HepG2 (cell line): Measurements from ENCODE around the gene NRIP2. TPM values are rescaled to one million over a fixed set of nuclear protein-coding genes. Genes with fewer than 3 reads are reported as not detected.
A peak's percentile ranks its signal among the peaks of the same experiment; 100 is the strongest.

Experiments
- ATAC-seq: fragments of 200-7000 bp; cut with Tn5 transposase; 3 replicates; pipeline ENCODE4 v1.9.1; 2020; ENCODE audit warnings: mild to moderate bottlenecking, moderate library complexity
- BruUV-seq: library from RNA; stranded (reverse); fragments of 400-500 nt; replicated peaks from 2 replicates; lab custom pipeline; 2021; lab: Mats Ljungman, UMichigan
- CTCF ChIA-PET: fragments of 300-600 bp; formaldehyde crosslinking; extraction: SDS; loops from one replicate; lab custom pipeline; 2021; ENCODE audit warnings: low total read pairs, inconsistent platforms, low intra/inter-chr PET ratio; lab: Yijun Ruan, JAX
- POLR2A ChIA-PET: fragments of 350-600 bp; sonication (Branson Sonifier 250); formaldehyde crosslinking; loops from one replicate; lab custom pipeline; 2020; ENCODE audit warnings: antibody characterized with exemption, inconsistent platforms; lab: Yijun Ruan, JAX
- DNase-seq: peaks from one replicate; pipeline ENCODE4 v3.0.0-alpha.2; 2015; ENCODE audit warnings: low spot score
- FAIRE-seq: peaks from 3 replicates; lab custom pipeline; 2011; peaks lifted over from hg19 to GRCh38; lab: Jason Lieb, UNC
- H2AFZ ChIP-seq: one replicate; pipeline ENCODE4 v1.6.1; 2011; ENCODE audit warnings: low read length, inconsistent platforms
- H3K27ac ChIP-seq: fragments of 300-600 bp; 3 replicates; pipeline ENCODE4 v1.8.0; 2011; ENCODE audit warnings: mixed run types, mild to moderate bottlenecking, mixed read lengths, low read length, inconsistent platforms; ENCODE audit not compliant: insufficient read depth; ENCODE audit errors: extremely low read length
- H3K27me3 ChIP-seq, 2 experiments: fragments of 200-600 bp in 1 of 2; 2 replicates in 1 of 2; 3 replicates in 1 of 2; pipeline versions ENCODE4 v1.6.0 to v1.8.0; 2011; ENCODE audit warnings: low read length in 2 of 2, mild to moderate bottlenecking in 2 of 2, moderate library complexity in 2 of 2, inconsistent platforms in 1 of 2; ENCODE audit not compliant: insufficient read depth in 2 of 2, control insufficient read depth in 1 of 2
- H3K36me3 ChIP-seq, 2 experiments: fragments of 200-600 bp in 1 of 2; replicated peaks in 1 of 2; 2 replicates in 1 of 2; 3 replicates in 1 of 2; pipeline versions ENCODE4 v1.5.1 to v1.8.0; 2011; ENCODE audit warnings: low read length in 2 of 2, inconsistent platforms in 1 of 2; ENCODE audit not compliant: insufficient read depth in 2 of 2, control insufficient read depth in 1 of 2
- H3K4me1 ChIP-seq: 2 replicates; pipeline ENCODE4 v1.5.1; 2012; ENCODE audit warnings: low read length, inconsistent platforms; ENCODE audit not compliant: insufficient read depth
- H3K4me2 ChIP-seq: 2 replicates; pipeline ENCODE4 v1.6.0; 2011; ENCODE audit warnings: low read depth, low read length, inconsistent platforms
- H3K4me3 ChIP-seq, 3 experiments: fragments of 200-600 bp in 1 of 3; sonication (generic), shearing (Covaris generic) in 1 of 3; replicated peaks in 1 of 3; 2 replicates each; pipeline ENCODE4 v1.5.1; 2011 to 2016; ENCODE audit warnings: low read length in 3 of 3, inconsistent platforms in 2 of 3, low read depth in 2 of 3, mild to moderate bottlenecking in 2 of 3, control low read depth in 1 of 3, mixed read lengths in 1 of 3; ENCODE audit not compliant: insufficient read depth in 1 of 3
- H3K79me2 ChIP-seq: one replicate; pipeline ENCODE4 v1.6.1; 2011; ENCODE audit warnings: low read length, inconsistent platforms; ENCODE audit not compliant: insufficient read depth
- H3K9ac ChIP-seq: 2 replicates; pipeline ENCODE4 v1.6.0; 2011; ENCODE audit warnings: mild to moderate bottlenecking, low read depth, low read length, inconsistent platforms; ENCODE audit not compliant: insufficient read depth
- H3K9me3 ChIP-seq: 2 replicates; pipeline ENCODE4 v1.5.1; 2012; ENCODE audit warnings: mild to moderate bottlenecking, low read length
- H4K20me1 ChIP-seq: 2 replicates; pipeline ENCODE4 v1.6.0; 2011; ENCODE audit warnings: inconsistent platforms, mild to moderate bottlenecking, low read length, moderate library complexity; ENCODE audit not compliant: insufficient read depth
- ATF7-NPFF ChIP-seq: sonication (generic); formaldehyde crosslinking; IDR thresholded peaks from 2 replicates; pipeline ENCODE4 v1.8.1; 2023; ENCODE audit warnings: mild to moderate bottlenecking, low read depth, missing genetic modification reagents, moderate library complexity
- BCL6 ChIP-seq: IDR thresholded peaks from 2 replicates; pipeline ENCODE4 v1.6.1; 2016; ENCODE audit warnings: missing genetic modification reagents, missing compliant biosample characterization
- STAT6 ChIP-seq: sonication (generic); formaldehyde crosslinking; IDR thresholded peaks from 2 replicates; pipeline ENCODE4 v1.4.0; 2020; ENCODE audit warnings: missing genetic modification reagents, mild to moderate bottlenecking, borderline replicate concordance
- THAP9 ChIP-seq: sonication (generic); formaldehyde crosslinking; IDR thresholded peaks from 2 replicates; pipeline ENCODE4; 2020; ENCODE audit warnings: missing genetic modification reagents, mild to moderate bottlenecking, borderline replicate concordance
- ZNF784 ChIP-seq: sonication (generic); formaldehyde crosslinking; IDR thresholded peaks from 2 replicates; pipeline ENCODE4 v1.5.1; 2020; ENCODE audit warnings: missing genetic modification reagents, mild to moderate bottlenecking, borderline replicate concordance
- ZSCAN22 ChIP-seq: sonication (generic); formaldehyde crosslinking; IDR thresholded peaks from 2 replicates; pipeline ENCODE4 v1.4.0; 2020; ENCODE audit warnings: mild to moderate bottlenecking, missing genetic modification reagents
- WGBS: methylation state at CpG from one replicate; pipeline ENCODE4 v1.1.6; 2017; ENCODE audit warnings: low lambda C conversion rate; 5-methylcytosine and 5-hydroxymethylcytosine counted together
- in situ Hi-C: cut with HindIII; loops from 2 replicates; pipeline ENCODE4 v1.10.0; 2017; ENCODE audit warnings: low pct_unique_long_range_greater_than_20kb; ENCODE audit not compliant: extremely low pct_ligation_motif_present
- intact Hi-C: fragments of 100-400 bp; cut with micrococcal nuclease; formaldehyde crosslinking; loops from one replicate; pipeline ENCODE4 v1.10.0; 2022; ENCODE audit not compliant: unreplicated experiment
- polyA plus RNA-seq, 8 experiments: library from polyadenylated mRNA; depleted of rRNA in 3 of 8; stranded (reverse) in 7 of 8; unstranded in 1 of 8; fragments of >200 nt; fragmentation: Illumina TruSeq in 4 of 8; extraction: Trizol in 4 of 8; gene quantifications; 2 replicates each; pipeline versions ENCODE4 v1.2.1 to v1.2.3, GENCODE V29; 2011 to 2016; ENCODE audit warnings: low read depth in 4 of 8, missing spikeins in 1 of 8, mixed read lengths in 1 of 8; ENCODE audit not compliant: insufficient read depth in 1 of 8
- total RNA-seq, 5 experiments: library from RNA; depleted of rRNA; stranded (reverse); fragments of >200 nt; fragmentation: Illumina TruSeq; extraction: Trizol; gene quantifications; 2 replicates each; pipeline ENCODE4 v1.2.3, GENCODE V29; 2016; ENCODE audit warnings: low read depth in 1 of 5
- TF ChIP-seq, protein P1 (sequence below): sonication (generic); formaldehyde crosslinking; IDR thresholded peaks from 2 replicates; pipeline ENCODE4 v1.4.0; 2020; ENCODE audit warnings: missing genetic modification reagents
- TF ChIP-seq, protein P2 (sequence below): sonication (generic); formaldehyde crosslinking; IDR thresholded peaks from 2 replicates; pipeline ENCODE4 v1.5.0; 2020; ENCODE audit warnings: mild to moderate bottlenecking, low read depth, missing genetic modification reagents, borderline replicate concordance

Gene NRIP2
- total and polyA plus RNA-seq, 2 of the 13 experiments (the other 11 are each of a cell fraction or from before 2014, with no cell fraction given): not detected

- TF ChIP-seq THAP9 (CRISPR knock-in tag) (no peak), STAT6 (CRISPR knock-in tag) (no peak), ATF7-NPFF (CRISPR knock-in tag) (no peak)
These were observed 25.3 kb upstream of the NRIP2 start (continued) for GRCh38 chr12:2860170-2860569.

GRCh38 chr12:2858944-2859421, 24.1 kb upstream of the NRIP2 start:
- TF ChIP-seq ZNF784 (CRISPR knock-in tag): no peak
- no peak for TF ChIP-seq BCL6
- TF ChIP-seq, protein P1, sequence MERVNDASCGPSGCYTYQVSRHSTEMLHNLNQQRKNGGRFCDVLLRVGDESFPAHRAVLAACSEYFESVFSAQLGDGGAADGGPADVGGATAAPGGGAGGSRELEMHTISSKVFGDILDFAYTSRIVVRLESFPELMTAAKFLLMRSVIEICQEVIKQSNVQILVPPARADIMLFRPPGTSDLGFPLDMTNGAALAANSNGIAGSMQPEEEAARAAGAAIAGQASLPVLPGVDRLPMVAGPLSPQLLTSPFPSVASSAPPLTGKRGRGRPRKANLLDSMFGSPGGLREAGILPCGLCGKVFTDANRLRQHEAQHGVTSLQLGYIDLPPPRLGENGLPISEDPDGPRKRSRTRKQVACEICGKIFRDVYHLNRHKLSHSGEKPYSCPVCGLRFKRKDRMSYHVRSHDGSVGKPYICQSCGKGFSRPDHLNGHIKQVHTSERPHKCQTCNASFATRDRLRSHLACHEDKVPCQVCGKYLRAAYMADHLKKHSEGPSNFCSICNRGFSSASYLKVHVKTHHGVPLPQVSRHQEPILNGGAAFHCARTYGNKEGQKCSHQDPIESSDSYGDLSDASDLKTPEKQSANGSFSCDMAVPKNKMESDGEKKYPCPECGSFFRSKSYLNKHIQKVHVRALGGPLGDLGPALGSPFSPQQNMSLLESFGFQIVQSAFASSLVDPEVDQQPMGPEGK (CRISPR knock-in tag): no peak
- TF ChIP-seq ZSCAN22 (CRISPR knock-in tag): no peak
- TF ChIP-seq, protein P2, sequence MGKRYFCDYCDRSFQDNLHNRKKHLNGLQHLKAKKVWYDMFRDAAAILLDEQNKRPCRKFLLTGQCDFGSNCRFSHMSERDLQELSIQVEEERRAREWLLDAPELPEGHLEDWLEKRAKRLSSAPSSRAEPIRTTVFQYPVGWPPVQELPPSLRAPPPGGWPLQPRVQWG (CRISPR knock-in tag): no peak
- peaks cover 8 to 46% of the 10 kb centered on the region in 2 experiments for H3K36me3 ChIP-seq
- H2AFZ ChIP-seq: no peak overlapping the region
- ChIA-PET POLR2A (no interaction called here), CTCF (no interaction called here)
- peaks cover 12% of the 10 kb centered on the region for H3K4me1 ChIP-seq
- no peaks in the 10 kb centered on the region for H4K20me1 ChIP-seq
- no peak overlapping the region for H3K27ac ChIP-seq
- in situ Hi-C loops (no loop called here), intact Hi-C loops (no loop called here)
- no peak overlapping the region for H3K4me3 ChIP-seq
- no peaks in the 10 kb centered on the region for H3K79me2 ChIP-seq
- no peaks in the 10 kb centered on the region for H3K27me3 ChIP-seq
- BruUV-seq: TSS peak; percentile 41
- no peak for ATAC-seq
- no peak for DNase-seq
- FAIRE-seq: no peak
- H3K9ac ChIP-seq: no peak overlapping the region
- H3K4me2 ChIP-seq: no peak overlapping the region
- H3K9me3 ChIP-seq: no peaks in the 10 kb centered on the region
- WGBS: 98% methylated on average over 12 of the region's 12 CpGs
